Stomach (tissue), 9 donors: ENCODE results near the gene DKK1. TPM values are rescaled to one million over a fixed set of nuclear protein-coding genes. Genes with fewer than 3 reads are reported as not detected.
"Not testable (repeated sequence)": the region's sequence is repeated elsewhere in the genome, so short reads cannot be mapped to it uniquely, and the experiment has no call there.

ENCODE experiments used
- DNase-seq, 2 donors: peaks; one replicate each; pipeline versions ENCODE4 v3.0.0 to v3.0.0-alpha.2; 2013 to 2019
- H3K27ac ChIP-seq, 5 donors: fragments of 200-600 bp in 4 of 5; sonication (generic) in 4 of 5; one replicate each; pipeline ENCODE4 v1.5.1; 2013 to 2019; ENCODE audit warnings: mild to moderate bottlenecking in 1 of 5, moderate library complexity in 1 of 5
- H3K27me3 ChIP-seq, 3 donors: fragments of 200-600 bp; sonication (generic); one replicate each; pipeline ENCODE4 v1.5.1; 2017 to 2019; ENCODE audit warnings: mixed run types in 1 of 3
- H3K36me3 ChIP-seq, 4 donors: fragments of 200-600 bp; sonication (generic); 1 replicate in 3 of 4; 2 replicates in 1 of 4; pipeline ENCODE4 v1.5.1; 2016 to 2019
- H3K4me1 ChIP-seq, 4 donors: fragments of 200-600 bp; sonication (generic); one replicate each; pipeline ENCODE4 v1.5.1; 2016 to 2019
- H3K4me3 ChIP-seq, 4 donors: fragments of 200-600 bp; sonication (generic) in 3 of 4; one replicate each; pipeline ENCODE4 v1.5.1; 2016 to 2019; ENCODE audit warnings: mild to moderate bottlenecking in 1 of 4
- H3K9me3 ChIP-seq, 4 donors: fragments of 200-600 bp; sonication (generic); one replicate each; pipeline ENCODE4 v1.5.1; 2016 to 2019
- EP300 ChIP-seq: sonication (generic); formaldehyde crosslinking; IDR thresholded peaks from one replicate; pipeline ENCODE4 v1.6.1; 2017; ENCODE audit warnings: antibody characterized with exemption
- POLR2A ChIP-seq, 4 donors: fragments of 450-650 bp; IDR thresholded peaks; one replicate each; pipeline ENCODE4 v1.6.1; 2016; ENCODE audit warnings: antibody characterized with exemption in 4 of 4, control low read depth in 2 of 4, mild to moderate bottlenecking in 1 of 4, moderate library complexity in 1 of 4
- POLR2AphosphoS5 ChIP-seq, 3 donors: sonication (generic); formaldehyde crosslinking; IDR thresholded peaks; one replicate each; pipeline ENCODE4 v1.6.1; 2016; ENCODE audit warnings: antibody characterized with exemption in 3 of 3
- WGBS, 5 donors: extraction: QIAGEN DNeasy Blood & Tissue Kit in 3 of 5; methylation state at CpG; one replicate each; pipeline versions ENCODE4 v1.1.5 to v1.1.7; 2013 to 2018; 5-methylcytosine and 5-hydroxymethylcytosine counted together
- intact Hi-C: fragments of 100-400 bp; cut with DNase I; formaldehyde crosslinking; loops from one replicate; pipeline ENCODE4 v1.15.1; 2023; ENCODE audit warnings: low total_unique reads
- polyA plus RNA-seq, 3 donors: library from polyadenylated mRNA; stranded (reverse); fragments of 200-250 nt; gene quantifications; one replicate each; pipeline ENCODE4 v1.2.3, GENCODE V29; 2013
- total RNA-seq, 5 donors: library from RNA; depleted of rRNA; stranded (reverse); fragments of >200 nt; gene quantifications; one replicate each; pipeline versions ENCODE4 v1.1.0 to v1.2.3, GENCODE V29; 2014 to 2016
- TF ChIP-seq, protein P1 (sequence below), 7 experiments: fragments of 450-650 bp in 4 of 7; fragments of 200-600 bp in 3 of 7; sonication (generic) in 3 of 7; IDR thresholded peaks; one replicate each; pipeline ENCODE4 v1.5.1; 2016 to 2019; ENCODE audit warnings: antibody characterized with exemption in 7 of 7, control low read depth in 2 of 7, mild to moderate bottlenecking in 1 of 7
- donor health status: healthy with polysubstance abuse.
- donor health status: Bipolar disorder and iron deficiency.
- donor health status: healthy.

DKK1 gene
- total and polyA plus RNA-seq, 8 donors: 0.73 to 4.0 (median 1.2) TPM; not detected in 3

DNA sequence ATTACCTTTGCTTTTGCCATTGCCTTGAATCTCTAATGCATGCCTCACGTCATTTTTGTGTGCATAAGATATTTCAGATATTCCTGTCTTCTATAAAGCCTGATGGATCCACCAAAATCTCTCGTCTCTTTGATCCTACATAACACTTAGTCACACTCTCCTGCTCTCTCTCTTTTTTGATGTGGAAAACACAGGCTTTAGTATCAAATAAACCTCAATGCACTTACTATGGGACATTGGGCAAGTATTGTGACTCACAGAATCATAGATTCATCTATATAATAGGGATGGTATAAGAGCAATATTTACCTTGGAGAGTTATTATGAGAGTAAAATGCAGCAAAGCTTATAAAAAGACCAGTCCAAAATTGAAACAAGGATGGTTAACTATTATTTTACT, 39.1 kb downstream of the DKK1 start:
- Histone ChIP-seq H3K4me1 (no peaks in the 10 kb centered on the region), H3K36me3 (no peaks in the 10 kb centered on the region), H3K9me3 (no peaks in the 10 kb centered on the region), H3K27me3 (no peaks in the 10 kb centered on the region), H3K27ac (no peak overlapping the region), H3K4me3 (no peak overlapping the region)
- DNase-seq: no peak
- 72 to 93% (median 83%) methylated on average over 2 of the region's 2 CpGs for WGBS, 5 donors
- TF ChIP-seq POLR2A (IDR thresholded peaks at IDR 0.05) (no peak), POLR2AphosphoS5 (IDR thresholded peaks at IDR 0.05) (no peak), EP300 (no peak)
- TF ChIP-seq, protein P1, sequence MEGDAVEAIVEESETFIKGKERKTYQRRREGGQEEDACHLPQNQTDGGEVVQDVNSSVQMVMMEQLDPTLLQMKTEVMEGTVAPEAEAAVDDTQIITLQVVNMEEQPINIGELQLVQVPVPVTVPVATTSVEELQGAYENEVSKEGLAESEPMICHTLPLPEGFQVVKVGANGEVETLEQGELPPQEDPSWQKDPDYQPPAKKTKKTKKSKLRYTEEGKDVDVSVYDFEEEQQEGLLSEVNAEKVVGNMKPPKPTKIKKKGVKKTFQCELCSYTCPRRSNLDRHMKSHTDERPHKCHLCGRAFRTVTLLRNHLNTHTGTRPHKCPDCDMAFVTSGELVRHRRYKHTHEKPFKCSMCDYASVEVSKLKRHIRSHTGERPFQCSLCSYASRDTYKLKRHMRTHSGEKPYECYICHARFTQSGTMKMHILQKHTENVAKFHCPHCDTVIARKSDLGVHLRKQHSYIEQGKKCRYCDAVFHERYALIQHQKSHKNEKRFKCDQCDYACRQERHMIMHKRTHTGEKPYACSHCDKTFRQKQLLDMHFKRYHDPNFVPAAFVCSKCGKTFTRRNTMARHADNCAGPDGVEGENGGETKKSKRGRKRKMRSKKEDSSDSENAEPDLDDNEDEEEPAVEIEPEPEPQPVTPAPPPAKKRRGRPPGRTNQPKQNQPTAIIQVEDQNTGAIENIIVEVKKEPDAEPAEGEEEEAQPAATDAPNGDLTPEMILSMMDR (IDR thresholded peaks at IDR 0.05): no peak
- intact Hi-C loops: no loop called here

DNA sequence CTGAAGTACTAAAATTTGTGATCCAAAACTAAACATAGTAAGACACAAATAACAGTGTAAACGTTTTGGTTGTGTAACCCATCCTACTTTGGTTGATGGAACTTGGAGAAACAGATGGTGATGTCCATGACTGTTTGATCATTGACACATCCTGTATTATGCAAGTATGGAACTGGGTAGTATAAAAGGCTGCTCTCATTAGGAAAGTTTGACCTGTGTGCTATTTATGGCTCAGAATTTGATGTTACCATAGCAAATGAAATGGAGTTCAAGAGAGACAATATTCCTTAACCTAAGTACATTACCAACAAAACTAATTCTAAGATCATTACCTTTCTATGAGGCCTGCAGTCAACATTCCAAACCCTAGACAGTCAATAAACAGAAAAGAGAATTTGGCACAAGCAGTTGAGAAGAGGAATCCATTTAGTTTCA, 39.9 kb downstream of the DKK1 start:
- H3K4me1 ChIP-seq: no peaks in the 10 kb centered on the region
- TF ChIP-seq POLR2AphosphoS5 (IDR thresholded peaks at IDR 0.05) (no peak), EP300 (no peak), POLR2A (IDR thresholded peaks at IDR 0.05) (no peak)
- TF ChIP-seq, protein P1 (IDR thresholded peaks at IDR 0.05): no peak
- no peak for DNase-seq
- H3K9me3 ChIP-seq: no peaks in the 10 kb centered on the region
- 23 to 53% (median 41%) methylated on average over 1 of the region's 1 CpG for WGBS, 5 donors
- H3K36me3 ChIP-seq: no peaks in the 10 kb centered on the region
- H3K27ac ChIP-seq: no peak overlapping the region
- no peaks in the 10 kb centered on the region for H3K27me3 ChIP-seq
- H3K4me3 ChIP-seq: no peak overlapping the region
- intact Hi-C loops: no loop called here

DNA sequence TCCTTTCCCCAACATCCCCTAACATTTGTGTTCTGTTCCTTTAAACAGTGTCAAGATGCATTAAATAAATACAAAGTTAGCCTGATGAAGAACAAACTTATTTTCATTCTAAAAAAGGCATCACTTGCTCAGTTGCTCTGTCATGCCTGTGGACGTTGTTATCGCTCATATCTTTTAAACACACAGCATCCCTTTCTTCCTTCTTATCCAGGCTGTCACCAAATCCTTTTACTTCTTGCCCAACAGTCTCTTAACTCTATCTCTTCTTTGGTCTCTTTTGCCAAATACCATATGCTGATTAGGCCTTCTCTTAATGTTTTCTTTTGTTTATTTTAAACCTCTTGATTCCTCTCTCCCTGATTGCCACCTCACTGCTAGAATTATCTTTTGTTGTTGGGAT, 43.9 kb downstream of the DKK1 start:
- no peaks in the 10 kb centered on the region for H3K9me3 ChIP-seq
- no peaks in the 10 kb centered on the region for H3K4me1 ChIP-seq
- intact Hi-C loops: no loop called here
- no peak overlapping the region for H3K27ac ChIP-seq
- TF ChIP-seq POLR2AphosphoS5 (IDR thresholded peaks at IDR 0.05) (no peak), EP300 (no peak), POLR2A (IDR thresholded peaks at IDR 0.05) (no peak)
- TF ChIP-seq, protein P1 (IDR thresholded peaks at IDR 0.05): no peak
- DNase-seq: no peak
- WGBS, 5 donors: 25 to 40% (median 35%) methylated on average over 2 of the region's 2 CpGs
- no peaks in the 10 kb centered on the region for H3K36me3 ChIP-seq
- H3K4me3 ChIP-seq: no peak overlapping the region
- no peaks in the 10 kb centered on the region for H3K27me3 ChIP-seq

DNA sequence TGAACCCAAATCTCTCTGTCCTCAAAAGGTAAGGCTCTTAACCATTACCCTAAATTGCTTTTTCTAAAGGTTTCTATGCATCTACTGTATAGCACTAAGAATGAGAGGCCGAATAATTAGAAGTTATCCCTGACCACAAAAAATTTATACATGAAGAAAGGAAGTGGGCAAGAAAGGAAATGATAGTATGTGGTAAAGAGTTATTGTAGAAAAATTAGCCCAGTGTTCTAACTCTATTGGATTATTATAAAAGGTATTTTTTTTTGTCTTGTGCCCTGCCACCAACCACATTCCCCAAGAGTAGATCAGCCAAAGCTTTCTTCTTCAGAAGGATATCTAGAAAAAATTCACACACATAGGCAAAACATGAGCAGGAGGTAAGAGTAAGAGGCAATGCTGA, 45.4 kb downstream of the DKK1 start:
- intact Hi-C loops: no loop called here
- TF ChIP-seq POLR2A (IDR thresholded peaks at IDR 0.05) (no peak), POLR2AphosphoS5 (IDR thresholded peaks at IDR 0.05) (no peak), EP300 (no peak)
- TF ChIP-seq, protein P1 (IDR thresholded peaks at IDR 0.05): no peak
- no peaks in the 10 kb centered on the region for H3K36me3 ChIP-seq
- H3K27ac ChIP-seq: no peak overlapping the region
- DNase-seq: no peak
- no peak overlapping the region for H3K4me3 ChIP-seq
- H3K4me1 ChIP-seq: no peaks in the 10 kb centered on the region
- H3K27me3 ChIP-seq: no peaks in the 10 kb centered on the region
- WGBS, 5 donors: 69 to 94% (median 83%) methylated on average over 1 of the region's 1 CpG
- no peaks in the 10 kb centered on the region for H3K9me3 ChIP-seq

DNA sequence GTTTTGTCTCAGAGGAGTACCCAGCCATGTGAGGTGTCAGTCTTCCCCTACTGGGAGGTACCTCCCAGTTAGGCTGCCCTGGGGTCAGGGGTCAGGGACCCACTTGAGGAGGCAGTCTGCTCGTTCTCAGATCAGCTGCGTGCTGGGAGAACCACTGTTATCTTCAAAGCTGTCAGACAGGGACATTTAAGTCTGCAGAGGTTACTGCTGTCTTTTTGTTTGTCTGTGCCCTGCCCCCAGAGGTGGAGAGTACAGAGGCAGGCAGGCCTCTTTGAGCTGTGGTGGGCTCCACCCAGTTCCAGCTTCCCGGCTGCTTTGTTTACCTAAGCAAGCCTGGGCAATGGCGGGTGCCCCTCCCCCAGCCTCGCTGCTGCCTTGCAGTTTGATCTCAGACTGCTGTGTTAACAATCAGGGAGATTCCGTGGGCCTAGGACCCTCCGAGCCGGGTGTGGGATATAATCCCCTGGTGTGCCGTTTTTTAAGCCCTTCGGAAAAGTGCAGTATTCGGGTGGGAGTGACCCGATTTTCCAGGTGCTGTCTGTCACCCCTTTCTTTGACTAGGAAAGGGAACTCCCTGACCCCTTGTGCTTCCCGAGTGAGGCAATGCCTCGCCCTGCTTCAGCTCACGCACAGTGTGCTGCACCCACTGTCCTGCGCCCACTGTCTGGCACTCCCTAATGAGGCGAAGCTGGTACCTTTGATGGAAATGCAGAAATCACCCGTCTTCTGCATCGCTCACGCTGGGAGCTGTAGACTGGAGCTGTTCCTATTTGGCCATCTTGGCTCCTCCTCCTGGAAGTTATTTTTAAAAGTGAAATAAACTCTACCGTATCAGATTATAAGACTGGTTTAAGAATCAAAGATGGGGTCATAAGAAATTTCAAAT, 51.7 kb downstream of the DKK1 start:
- H3K27ac ChIP-seq, DNase-seq, H3K4me1 ChIP-seq, H3K36me3 ChIP-seq, intact Hi-C loops, H3K4me3 ChIP-seq, H3K27me3 ChIP-seq: not testable (repeated sequence)
- peaks cover 0 to 10% (median 0%) of the 10 kb centered on the region in 4 donors for H3K9me3 ChIP-seq
- 82 to 89% (median 87%) methylated on average over 20 to 21 of the region's 21 CpGs for WGBS, 5 donors
